DMS53 treated with DMSO at 0.1 percent for 48 hours (cell line): Measurements from ENCODE around the gene HSF4.

ENCODE experiments used
- DNase-seq: peaks from one replicate; lab custom pipeline; 2025; ENCODE audit not compliant: unreplicated experiment; lab: John Stamatoyannopoulos, UW

HSF4 gene

DNA sequence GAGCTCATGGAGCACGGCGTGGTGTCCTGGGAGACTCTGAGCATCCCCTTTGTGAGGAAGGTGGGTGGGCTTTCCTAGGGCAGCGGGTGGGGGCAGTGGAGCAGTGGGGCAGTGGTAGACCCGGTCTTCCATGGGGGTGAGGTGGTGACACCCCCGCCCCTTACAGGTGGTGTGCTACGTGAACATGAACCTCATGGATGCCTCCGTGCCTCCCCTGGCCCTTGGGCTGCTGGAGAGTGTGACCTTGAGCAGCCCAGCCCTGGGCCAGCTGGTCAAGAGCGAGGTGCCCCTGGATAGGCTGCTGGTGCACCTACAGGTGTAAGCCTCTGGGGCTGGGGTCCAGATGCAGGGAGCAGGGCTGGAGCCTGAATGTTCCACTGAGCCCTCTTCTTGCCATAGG is 35.9 kb downstream of the HSF4 start:
- DNase-seq = no peak

- no peak for DNase-seq
Observed at GRCh38 chr16:67201411-67202345, 37.1 kb downstream of the HSF4 start.

GRCh38 chr16:67202426-67202825 is 37.9 kb downstream of the HSF4 start:
- no peak for DNase-seq

GRCh38 chr16:67202956-67203493 is 38.5 kb downstream of the HSF4 start:
- DNase-seq = no peak

GRCh38 chr16:67204076-67204475 is 39.5 kb downstream of the HSF4 start:
- DNase-seq = no peak

DNA sequence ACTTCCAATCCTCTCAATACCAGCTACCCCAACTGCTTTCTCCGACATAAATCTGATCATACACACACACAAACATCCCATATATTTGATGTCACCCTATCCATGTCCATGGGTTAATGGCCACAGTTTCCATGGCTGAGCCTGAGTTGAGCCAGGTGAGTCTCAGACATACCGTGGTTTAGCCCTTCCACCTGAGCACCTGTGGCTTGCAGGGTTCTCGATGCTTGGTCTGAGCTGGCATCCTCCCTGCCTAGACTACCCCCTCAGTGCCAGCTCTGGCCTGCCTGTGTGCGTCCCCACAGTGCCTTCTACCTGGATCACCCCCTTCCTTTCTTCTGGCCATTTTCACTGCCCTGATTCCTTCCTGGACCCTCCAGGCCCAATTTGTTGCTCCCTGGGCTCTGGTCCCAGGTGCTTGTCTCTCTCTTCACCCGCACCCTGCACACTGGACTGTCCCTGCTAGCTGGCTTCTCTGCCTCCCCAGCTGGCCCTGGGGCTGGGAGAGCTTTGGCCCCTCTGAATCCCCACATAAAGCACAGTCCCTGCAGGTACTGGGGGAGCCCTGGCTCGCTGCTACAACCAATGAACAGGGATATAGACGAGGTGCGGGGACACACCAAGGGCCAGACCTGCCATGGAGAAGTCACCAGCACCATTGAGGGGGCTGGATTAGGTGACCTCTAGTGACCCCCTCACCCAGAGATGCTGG is 41.7 kb downstream of the HSF4 start:
- DNase-seq = no peak

DNA sequence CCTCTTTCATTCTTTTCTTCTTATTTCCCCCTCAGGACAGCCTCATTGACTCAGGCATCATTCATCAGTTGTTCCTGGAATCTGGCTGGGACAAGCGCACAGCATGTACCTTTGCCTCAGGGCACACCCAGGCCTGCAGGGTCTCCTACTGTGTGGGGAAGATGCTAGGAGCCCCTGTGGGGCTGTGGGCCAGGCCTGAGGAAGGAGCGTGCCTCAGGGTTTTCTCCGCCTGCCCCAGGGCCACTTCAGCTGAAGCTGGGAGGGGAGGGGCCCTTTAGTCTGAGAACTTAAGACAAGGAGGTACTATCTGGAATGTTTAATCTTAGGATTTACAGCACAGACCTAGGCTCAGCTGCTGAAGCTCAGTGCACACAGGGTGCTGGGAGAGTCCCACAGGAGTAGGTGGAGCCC is 42.3 kb downstream of the HSF4 start:
- DNase-seq = no peak

DNA sequence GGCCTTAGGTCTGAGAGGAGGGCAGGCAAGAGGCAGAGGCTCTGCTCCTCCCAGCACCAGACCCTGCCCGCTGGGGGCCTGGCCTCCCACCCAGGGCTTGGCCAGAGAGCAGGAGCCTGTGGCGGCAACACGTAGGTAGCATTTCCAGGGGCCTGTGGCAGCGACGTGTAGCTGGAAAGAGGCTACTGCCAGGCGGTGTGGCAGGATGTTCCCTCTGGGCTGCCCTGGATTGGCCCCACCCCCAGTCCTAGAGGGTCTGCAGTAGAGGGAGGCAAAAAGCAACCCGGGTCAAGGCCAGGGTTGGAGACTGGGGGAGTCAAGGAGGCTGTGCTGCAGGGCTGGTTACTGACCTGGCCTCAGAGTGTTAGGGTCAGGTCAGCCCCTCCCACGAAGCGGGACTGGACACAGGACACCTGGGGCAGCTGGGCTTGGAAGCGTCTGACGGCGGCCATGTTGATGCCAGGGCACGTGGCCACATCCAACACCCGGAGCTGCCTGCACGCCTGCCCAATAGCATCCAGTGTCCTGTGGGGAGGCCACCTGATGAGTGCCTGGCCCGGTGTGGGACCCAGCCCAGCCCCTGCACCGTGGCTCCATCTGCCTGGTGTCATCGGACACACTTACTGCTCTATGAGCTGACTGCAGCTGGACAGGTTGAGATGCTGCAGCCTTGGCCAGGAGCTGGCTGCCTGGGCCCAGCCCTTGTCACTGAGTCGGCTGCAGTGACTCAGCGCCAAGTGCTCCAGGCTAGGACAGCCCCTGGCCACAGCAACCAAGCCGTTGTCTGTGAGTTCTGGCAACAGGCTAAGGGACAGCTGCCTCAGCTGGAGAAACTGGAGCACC is 42.9 kb downstream of the HSF4 start:
- peak; percentile 6 for DNase-seq

GRCh38 chr16:67208154-67208896 is 43.8 kb downstream of the HSF4 start:
- DNase-seq = no peak

- DNase-seq = no peak
Observed at GRCh38 chr16:67209565-67209964, 45.0 kb downstream of the HSF4 start.

DNA sequence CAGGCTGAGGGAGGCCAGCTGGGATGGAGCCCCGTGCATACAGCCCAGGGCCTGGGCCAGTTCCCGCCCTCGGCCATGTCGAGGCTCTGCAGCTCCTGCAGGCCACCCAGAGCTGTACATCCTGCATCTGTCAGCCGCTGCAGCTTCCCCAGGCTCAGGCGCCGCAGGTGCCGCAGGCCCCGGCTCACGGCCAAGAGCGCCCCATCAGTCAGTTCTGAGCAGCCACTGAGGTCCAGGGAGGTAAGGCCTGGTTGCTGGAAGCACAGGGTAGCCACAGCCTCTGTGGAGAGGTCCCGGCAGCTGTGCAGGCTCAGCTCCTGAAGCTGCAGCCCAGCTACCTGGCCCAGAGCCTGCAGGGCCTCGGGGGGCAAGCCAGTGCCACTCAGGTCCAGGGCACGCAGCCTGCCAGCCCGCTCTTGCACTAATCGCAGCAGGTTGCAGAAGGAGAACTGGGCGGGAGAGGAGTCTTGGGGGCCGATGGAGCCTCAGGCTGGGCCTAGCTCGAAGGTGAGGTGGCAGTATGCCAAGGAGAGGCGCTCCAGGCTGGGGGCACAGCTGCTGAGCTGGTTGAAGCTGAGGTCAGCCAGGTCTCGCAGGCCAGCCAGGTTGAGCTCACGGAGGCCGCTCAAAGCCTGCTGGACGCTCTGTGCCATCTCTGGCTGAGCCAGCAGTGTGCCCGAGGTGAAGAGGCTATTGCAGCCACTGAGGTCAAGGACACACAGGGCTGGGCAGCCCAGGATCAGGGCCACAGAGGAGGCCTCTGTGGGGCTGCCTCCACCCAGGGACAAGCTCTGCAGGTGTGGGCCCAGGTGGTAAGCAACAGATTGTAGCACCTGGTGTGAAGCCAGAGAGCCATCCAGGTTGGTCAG is 45.8 kb downstream of the HSF4 start:
- DNase-seq = no peak

DNA sequence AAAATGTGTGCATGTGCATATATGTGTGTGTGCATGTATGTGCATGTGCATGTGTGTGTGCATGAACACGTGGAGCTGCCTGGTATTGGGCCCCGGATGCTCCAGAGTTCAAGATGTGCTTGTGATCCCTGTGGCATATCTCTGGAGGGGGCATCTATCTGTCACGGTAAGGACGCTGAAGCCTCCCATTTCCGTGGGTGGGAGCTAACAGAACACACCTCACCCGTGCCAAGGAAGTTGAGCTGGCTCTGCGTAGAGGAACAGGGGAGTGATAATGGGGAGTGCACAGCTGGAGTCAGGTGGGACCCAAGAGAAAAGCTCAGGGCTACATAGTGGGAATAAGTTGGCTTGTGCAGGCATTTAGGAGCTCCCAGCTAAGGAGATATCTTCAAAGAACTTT is 47.1 kb downstream of the HSF4 start:
- DNase-seq = no peak

DNA sequence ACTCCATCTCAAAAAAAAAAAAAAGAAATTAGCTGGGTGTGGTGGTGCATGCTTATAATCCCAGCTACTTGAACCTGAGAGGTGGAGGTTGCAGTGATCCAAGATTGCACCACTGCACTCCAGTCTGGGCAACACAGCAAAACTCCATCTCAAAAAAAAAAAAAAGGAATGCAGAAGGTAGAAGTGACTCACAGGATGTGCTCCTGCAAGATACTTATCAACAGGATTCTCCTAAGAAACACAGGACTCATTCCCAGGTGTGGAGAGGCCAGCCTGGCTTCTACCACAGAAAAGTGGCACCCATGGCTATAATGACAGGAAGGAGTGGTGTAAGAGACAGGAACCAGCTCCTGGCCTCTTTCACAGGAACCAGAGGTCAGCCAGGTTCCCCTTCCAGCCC is 48.2 kb downstream of the HSF4 start:
- no peak for DNase-seq

DNA sequence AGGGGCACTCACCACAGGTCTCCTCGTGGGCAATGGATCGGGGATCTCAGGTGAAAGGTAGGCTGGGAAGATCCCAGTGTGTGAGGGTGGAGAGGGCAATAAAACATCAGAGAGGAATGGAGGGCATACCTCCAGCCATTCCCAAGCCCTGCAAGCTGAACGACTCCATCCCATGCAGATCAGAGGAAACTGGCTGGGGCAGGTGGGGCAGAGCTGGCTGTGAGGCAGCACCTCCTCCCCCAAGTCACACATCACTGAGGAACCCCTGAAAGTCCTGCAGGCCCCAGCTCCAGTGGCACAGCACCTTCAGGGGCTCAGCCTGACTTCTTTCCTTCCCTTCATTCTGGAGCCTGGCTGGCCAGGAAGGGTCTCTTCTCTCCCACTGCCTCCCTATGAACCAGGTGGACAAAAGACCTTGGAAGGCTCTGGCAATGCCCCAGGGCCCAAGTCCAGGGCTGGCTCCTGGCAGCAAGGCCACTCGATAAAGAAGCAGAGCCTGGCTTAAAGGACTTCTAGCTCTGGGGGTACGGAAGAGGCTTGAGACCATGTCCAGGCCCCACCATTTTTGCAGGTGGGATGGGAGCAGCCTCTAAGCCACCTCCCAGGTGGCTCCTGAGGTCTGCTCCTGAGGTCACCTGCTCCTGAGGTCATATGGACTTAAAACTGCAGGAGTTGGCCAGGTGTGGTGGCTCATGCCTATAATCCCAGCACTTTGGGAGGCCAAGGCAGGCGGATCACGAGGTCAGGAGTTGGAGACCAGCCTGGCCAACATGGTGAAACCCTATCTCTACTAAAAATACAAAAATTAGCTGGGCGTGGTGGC is 48.9 kb downstream of the HSF4 start:
- DNase-seq = no peak

DNA sequence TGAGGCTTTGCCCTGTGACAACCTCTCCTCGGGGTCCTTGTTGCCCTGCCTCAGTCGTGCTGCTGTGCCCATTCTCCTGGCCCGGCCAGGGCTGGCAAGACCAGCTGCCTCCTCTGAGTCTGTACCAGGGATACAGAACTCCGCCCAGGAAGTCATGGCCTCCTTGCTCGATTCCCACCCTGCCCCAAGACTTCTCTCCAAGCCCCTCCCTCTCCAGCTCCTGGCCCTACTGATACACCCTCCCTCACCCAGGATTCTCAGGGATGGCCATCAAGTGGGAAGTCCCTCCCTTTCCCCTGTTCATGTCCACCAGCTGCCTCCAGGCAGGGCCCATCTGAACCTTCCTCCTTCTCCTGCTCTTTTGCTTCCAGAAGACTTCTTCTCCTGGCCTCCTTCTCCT is 51.2 kb downstream of the HSF4 start:
- DNase-seq = no peak

DNA sequence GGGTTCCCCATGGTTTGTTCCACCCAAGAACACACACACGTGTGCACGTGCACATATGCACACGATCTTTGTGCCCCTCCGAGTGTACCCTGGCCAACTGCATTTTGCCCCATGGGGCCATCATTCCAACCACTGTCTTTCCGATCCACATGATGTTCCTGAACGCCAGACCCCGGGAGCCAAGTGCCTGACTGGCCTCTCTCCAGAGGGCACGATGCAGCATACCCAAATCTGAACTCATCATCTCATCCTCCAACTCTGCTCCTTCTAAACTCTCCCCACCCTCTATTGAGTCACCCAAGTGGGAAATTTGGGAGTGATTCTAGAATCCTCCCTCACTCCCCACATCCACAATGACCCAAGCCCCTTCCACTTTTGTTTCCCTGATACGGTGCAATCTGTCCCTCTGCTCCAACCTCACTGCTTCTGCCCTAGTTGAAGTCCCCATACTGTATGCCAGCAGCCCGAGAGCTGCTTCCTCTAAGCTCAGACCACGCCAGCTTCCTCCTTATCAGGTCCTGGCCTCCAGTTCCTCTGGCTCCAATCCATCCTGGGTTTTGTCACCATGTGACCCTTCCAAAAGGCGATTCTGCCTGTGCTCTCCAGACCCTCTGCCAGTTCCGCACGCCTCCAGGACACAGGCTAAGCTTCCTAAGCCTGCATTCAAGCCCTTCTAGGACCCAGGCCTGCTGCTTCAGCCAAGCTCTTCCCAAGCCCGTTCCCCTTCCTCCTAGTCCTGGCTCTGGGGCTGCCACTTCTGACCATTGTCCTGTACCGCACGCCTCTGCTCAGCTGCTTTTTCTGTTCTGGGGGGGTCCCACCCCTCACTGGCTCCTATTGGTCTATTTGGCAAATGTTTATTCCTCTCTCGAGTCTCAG is 52.3 kb downstream of the HSF4 start:
- DNase-seq = no peak
